ENCODE data around the gene CPNE5. TPM values are rescaled to one million over a fixed set of nuclear protein-coding genes. Genes with fewer than 3 reads are reported as not detected.

Gene CPNE5
- total RNA-seq, 2 donors from 2014 or later = 0.85 to 1.6 TPM

GRCh38 chr6:36805917-36806316 lies 33.3 kb downstream of the CPNE5 start:
- Histone ChIP-seq H3K36me3 (no peaks in the 10 kb centered on the region), H3K9me3 (no peaks in the 10 kb centered on the region), H3K27me3 (replicated peaks; ENCODE audit: insufficient read depth) (no peaks in the 10 kb centered on the region), H3K4me1 (ENCODE audit: control insufficient read depth in 1 of 2, low read depth in 2 of 2) (no peaks in the 10 kb centered on the region), H3K4me3 (no peak overlapping the region), H3K27ac (no peak overlapping the region)
- ATAC-seq (ENCODE audit: insufficient number of reproducible peaks, low FRiP score, low read depth) (no peak), DNase-seq (ENCODE audit: low spot score) (no peak)
- TF ChIP-seq CTCF (IDR thresholded peaks at IDR 0.05) = no peak

- no peaks in the 10 kb centered on the region for H3K27me3 ChIP-seq (replicated peaks; ENCODE audit: insufficient read depth)
- no peak for TF ChIP-seq CTCF (IDR thresholded peaks at IDR 0.05)
- H3K4me3 ChIP-seq = no peak overlapping the region
- H3K27ac ChIP-seq = no peak overlapping the region
- DNase-seq (ENCODE audit: low spot score) = no peak
- H3K4me1 ChIP-seq (ENCODE audit: control insufficient read depth in 1 of 2, low read depth in 2 of 2) = no peaks in the 10 kb centered on the region
- H3K9me3 ChIP-seq = no peaks in the 10 kb centered on the region
- ATAC-seq (ENCODE audit: insufficient number of reproducible peaks, low FRiP score, low read depth) = no peak
- no peaks in the 10 kb centered on the region for H3K36me3 ChIP-seq
Measured at GRCh38 chr6:36805096-36805797, 34.0 kb downstream of the CPNE5 start.

- no peaks in the 10 kb centered on the region for H3K27me3 ChIP-seq (replicated peaks; ENCODE audit: insufficient read depth)
- no peaks in the 10 kb centered on the region for H3K9me3 ChIP-seq
- no peak overlapping the region for H3K4me3 ChIP-seq
- H3K27ac ChIP-seq = no peak overlapping the region
- ATAC-seq (ENCODE audit: insufficient number of reproducible peaks, low FRiP score, low read depth) (no peak), DNase-seq (ENCODE audit: low spot score) (no peak)
- no peaks in the 10 kb centered on the region for H3K4me1 ChIP-seq (ENCODE audit: control insufficient read depth in 1 of 2, low read depth in 2 of 2)
- H3K36me3 ChIP-seq = no peaks in the 10 kb centered on the region
- no peak for TF ChIP-seq CTCF (IDR thresholded peaks at IDR 0.05)
Measured at GRCh38 chr6:36804563-36804962, 34.7 kb downstream of the CPNE5 start.

- ATAC-seq (ENCODE audit: insufficient number of reproducible peaks, low FRiP score, low read depth) (no peak), DNase-seq (ENCODE audit: low spot score) (no peak)
- Histone ChIP-seq H3K36me3 (no peaks in the 10 kb centered on the region), H3K4me3 (no peak overlapping the region), H3K4me1 (ENCODE audit: control insufficient read depth in 1 of 2, low read depth in 2 of 2) (no peaks in the 10 kb centered on the region), H3K9me3 (no peaks in the 10 kb centered on the region), H3K27ac (no peak overlapping the region), H3K27me3 (replicated peaks; ENCODE audit: insufficient read depth) (no peaks in the 10 kb centered on the region)
- TF ChIP-seq CTCF (IDR thresholded peaks at IDR 0.05) = no peak
Measured at GRCh38 chr6:36803908-36804307, 35.3 kb downstream of the CPNE5 start.

GRCh38 chr6:36803482-36803881 lies 35.8 kb downstream of the CPNE5 start:
- H3K27me3 ChIP-seq (replicated peaks; ENCODE audit: insufficient read depth) = no peaks in the 10 kb centered on the region
- ATAC-seq (ENCODE audit: insufficient number of reproducible peaks, low FRiP score, low read depth) = no peak

More at GRCh38 chr6:36803482-36803881, 35.8 kb downstream of the CPNE5 start:
- no peak overlapping the region for H3K4me3 ChIP-seq
- H3K36me3 ChIP-seq = no peaks in the 10 kb centered on the region
- H3K27ac ChIP-seq = no peak overlapping the region
- DNase-seq (ENCODE audit: low spot score) = no peak
- TF ChIP-seq CTCF (IDR thresholded peaks at IDR 0.05) = no peak
- H3K4me1 ChIP-seq (ENCODE audit: control insufficient read depth in 1 of 2, low read depth in 2 of 2) = no peaks in the 10 kb centered on the region
- no peaks in the 10 kb centered on the region for H3K9me3 ChIP-seq
